SK-N-MC (cell line): ENCODE data around the gene TMEM273.

ENCODE experiments used
- EZH2 ChIP-seq: fragments of 200-600 bp; sonication (generic); IDR thresholded peaks from one replicate; pipeline ENCODE4 v1.6.1; 2017; ENCODE audit warnings: antibody characterized with exemption
- FOXP2 ChIP-seq: optimal IDR thresholded peaks from 2 replicates; pipeline ENCODE3; 2011; ENCODE audit warnings: mild to moderate bottlenecking, moderate library complexity; ENCODE audit not compliant: insufficient read depth; ENCODE audit errors: extremely low read length, control extremely low read depth
- POLR2AphosphoS5 ChIP-seq: IDR thresholded peaks from 2 replicates; pipeline ENCODE4 v1.6.1; 2012; ENCODE audit warnings: mild to moderate bottlenecking, low read depth, low read length, borderline replicate concordance

GRCh38 chr10:49175587-49176309 lies 12.4 kb downstream of the TMEM273 start:
- no peak for TF ChIP-seq EZH2
- no peak for TF ChIP-seq POLR2AphosphoS5
- no peak for TF ChIP-seq FOXP2
